GM12865 (cell line): ENCODE results near the gene SH3BP5.
A peak's percentile ranks its signal among the peaks of the same experiment; 100 is the strongest.

Experiments
- DNase-seq: peaks from one replicate; pipeline ENCODE4 v3.0.0; 2010; ENCODE audit warnings: low read depth
- H3K4me3 ChIP-seq: 2 replicates; pipeline ENCODE4 v1.5.1; 2011; ENCODE audit warnings: mild to moderate bottlenecking, low read depth, low read length, control low read depth
- CTCF ChIP-seq: IDR thresholded peaks from 2 replicates; pipeline ENCODE4 v1.5.1; 2011; ENCODE audit warnings: low read length, control low read depth, low read depth, inconsistent platforms; ENCODE audit not compliant: insufficient read depth; ENCODE audit errors: missing control alignments

The SH3BP5 gene

DNA sequence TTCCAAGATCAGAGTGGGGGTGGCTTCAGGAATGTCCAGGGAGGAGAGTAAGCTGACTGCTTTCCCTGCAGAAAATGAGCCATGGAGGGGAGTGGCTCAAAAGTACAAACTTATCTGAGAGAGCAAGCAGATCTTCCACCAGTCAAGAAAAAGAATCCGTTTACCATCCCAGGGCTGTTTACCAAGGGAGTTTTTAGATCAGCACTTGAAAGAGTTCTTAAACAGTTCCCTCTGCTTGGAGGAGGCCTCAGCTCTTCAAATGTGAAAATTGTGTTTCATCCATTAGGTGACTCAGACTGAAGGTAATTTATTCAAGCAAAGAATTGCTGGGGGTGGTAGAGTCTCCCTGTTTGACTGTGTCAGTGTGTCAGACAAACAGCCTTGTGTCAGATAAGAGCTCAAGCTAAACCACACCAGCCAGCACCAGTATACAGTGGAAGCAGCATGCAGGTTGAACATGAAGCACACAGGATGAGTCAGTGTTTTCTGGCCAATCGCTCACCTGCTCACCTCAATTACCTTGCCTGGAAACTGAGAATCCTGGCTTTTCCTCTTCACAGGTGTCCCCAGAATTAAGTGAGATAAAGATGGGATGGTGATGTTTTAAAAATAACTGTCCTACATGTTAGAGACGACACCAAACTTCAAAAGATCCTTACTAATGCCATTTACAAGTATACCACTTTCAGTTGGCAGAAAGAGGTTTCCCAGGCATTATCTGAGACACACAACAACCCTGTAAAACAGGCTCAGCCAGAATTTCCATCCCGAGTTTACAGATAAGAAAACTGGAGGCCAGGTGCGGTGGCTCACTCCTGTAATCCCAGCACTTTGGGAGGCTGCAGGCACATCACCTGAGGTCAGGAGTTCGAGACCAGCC, 21.7 kb downstream of the SH3BP5 start:
- peak; percentile 82 for DNase-seq
- no peak overlapping the region for H3K4me3 ChIP-seq
- TF ChIP-seq CTCF = no peak

DNA sequence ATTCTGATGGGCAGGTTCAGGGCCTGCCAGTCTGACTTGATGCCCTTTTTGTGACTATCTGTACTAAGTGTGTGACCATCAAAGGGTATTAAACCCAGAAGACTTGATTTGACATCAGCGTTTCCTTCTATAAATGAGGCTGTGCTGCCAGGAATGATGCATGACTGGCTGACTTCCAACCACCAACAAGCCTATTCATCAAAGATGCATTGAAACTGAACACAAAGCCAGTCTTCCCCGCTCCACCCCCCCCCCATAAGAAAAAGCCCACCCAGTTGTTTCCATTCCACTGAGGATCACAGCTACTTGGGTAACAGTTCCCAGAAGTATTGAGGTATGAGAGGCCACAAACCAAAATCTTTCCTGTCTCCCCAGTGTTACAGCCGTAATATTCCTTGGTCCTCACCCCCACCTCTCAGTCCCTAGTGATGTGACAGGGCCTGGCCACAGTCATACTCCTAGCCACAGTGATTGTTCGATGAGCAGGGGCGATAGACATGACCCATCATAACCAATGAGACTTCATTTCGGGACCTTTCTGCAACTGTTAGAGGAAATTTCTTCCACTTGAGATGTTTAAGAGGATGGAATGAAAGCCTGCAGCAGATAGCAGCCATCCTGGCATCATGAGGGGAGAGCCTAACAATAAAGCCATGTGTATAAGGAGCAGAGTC, 22.6 kb downstream of the SH3BP5 start:
- DNase-seq = no peak
- no peak for TF ChIP-seq CTCF
- H3K4me3 ChIP-seq = no peak overlapping the region

GRCh38 chr3:15307580-15307979, 24.8 kb downstream of the SH3BP5 start:
- H3K4me3 ChIP-seq = no peak overlapping the region
- no peak for TF ChIP-seq CTCF
- no peak for DNase-seq

GRCh38 chr3:15306979-15307359, 25.4 kb downstream of the SH3BP5 start:
- no peak for DNase-seq
- no peak overlapping the region for H3K4me3 ChIP-seq
- no peak for TF ChIP-seq CTCF

- no peak overlapping the region for H3K4me3 ChIP-seq
- DNase-seq = no peak
- peak; percentile 30 for TF ChIP-seq CTCF
Observed at GRCh38 chr3:15305359-15305844, 27.0 kb downstream of the SH3BP5 start.

GRCh38 chr3:15303728-15304127, 28.7 kb downstream of the SH3BP5 start:
- no peak for DNase-seq
- H3K4me3 ChIP-seq = no peak overlapping the region
- TF ChIP-seq CTCF = no peak

- no peak for TF ChIP-seq CTCF
Observed at GRCh38 chr3:15303216-15303615, 29.2 kb downstream of the SH3BP5 start.

More at GRCh38 chr3:15303216-15303615, 29.2 kb downstream of the SH3BP5 start:
- H3K4me3 ChIP-seq = no peak overlapping the region
- no peak for DNase-seq
